Thoracic aorta (tissue), 2 donors: ENCODE results near the gene REEP3. TPM values are rescaled to one million over a fixed set of nuclear protein-coding genes. Genes with fewer than 3 reads are reported as not detected.

Source experiments
- ATAC-seq: fragments of 150-250 bp; one replicate; pipeline ENCODE4 v1.8.0; 2017; ENCODE audit warnings: low read depth; ENCODE audit not compliant: insufficient number of reproducible peaks, low FRiP score
- DNase-seq: peaks from one replicate; pipeline ENCODE4 v3.0.0-alpha.2; 2020; ENCODE audit warnings: low spot score
- H3K27ac ChIP-seq, 2 donors: fragments of 200-600 bp; sonication (generic); 1 replicate in 1 of 2; 2 replicates in 1 of 2; pipeline ENCODE4 v1.5.1; 2016; ENCODE audit warnings: mild to moderate bottlenecking in 2 of 2, moderate library complexity in 2 of 2
- H3K27me3 ChIP-seq: fragments of 200-600 bp; sonication (generic); replicated peaks from 2 replicates; pipeline ENCODE4 v1.6.0; 2016; ENCODE audit warnings: mild to moderate bottlenecking; ENCODE audit not compliant: insufficient read depth
- H3K36me3 ChIP-seq: fragments of 200-600 bp; sonication (generic); one replicate; pipeline ENCODE4 v1.5.1; 2016
- H3K4me1 ChIP-seq, 2 donors: fragments of 200-600 bp; sonication (generic); 1 replicate in 1 of 2; 2 replicates in 1 of 2; pipeline versions ENCODE4 v1.5.1 to v1.6.0; 2016; ENCODE audit warnings: low read depth in 2 of 2, mild to moderate bottlenecking in 1 of 2; ENCODE audit not compliant: control insufficient read depth in 1 of 2
- H3K4me3 ChIP-seq: fragments of 200-600 bp; sonication (generic); 2 replicates; pipeline ENCODE4 v1.5.1; 2016; ENCODE audit warnings: mild to moderate bottlenecking
- H3K9me3 ChIP-seq: fragments of 200-600 bp; sonication (generic); 2 replicates; pipeline ENCODE4 v1.5.1; 2016
- CTCF ChIP-seq: fragments of 200-600 bp; sonication (generic); IDR thresholded peaks from one replicate; pipeline ENCODE4 v1.5.1; 2019; ENCODE audit warnings: antibody characterized with exemption
- total RNA-seq, 2 donors: library from RNA; depleted of rRNA; stranded (reverse); fragments of >200 nt; gene quantifications; one replicate each; pipeline versions ENCODE4 v1.1.0 to v1.2.3, GENCODE V29; 2016

REEP3 gene
- 10 to 100 TPM; 75.0 to 91.6 TPM for total RNA-seq

GRCh38 chr10:63520500-63521415 is at the start of gene REEP3:
REEP3 (plus strand) TSS chr10:63521401; CDS start chr10:63521546, 145 bp downstream.
- H3K27ac ChIP-seq, result peak within 1 kb of the TSS; percentile 96 to 97
- H3K4me3 ChIP-seq, result peak within 1 kb of the TSS; percentile 83
- no peak for TF ChIP-seq CTCF
- no peaks in the 10 kb centered on the region for H3K36me3 ChIP-seq
- no peaks in the 10 kb centered on the region for H3K27me3 ChIP-seq
- no peaks in the 10 kb centered on the region for H3K9me3 ChIP-seq
- peak; percentile 67 for ATAC-seq
- no peak for DNase-seq
- peaks cover 27 to 75% of the 10 kb centered on the region in 2 donors for H3K4me1 ChIP-seq

- H3K4me3 ChIP-seq, result no peak overlapping the region
- H3K27me3 ChIP-seq, result no peaks in the 10 kb centered on the region
- no peak for DNase-seq
- no peak for TF ChIP-seq CTCF
- H3K9me3 ChIP-seq, result no peaks in the 10 kb centered on the region
- ATAC-seq, result no peak
- H3K27ac ChIP-seq, result no peak overlapping the region
- H3K36me3 ChIP-seq, result no peaks in the 10 kb centered on the region
- peaks cover 8 to 12% of the 10 kb centered on the region in 2 donors for H3K4me1 ChIP-seq
These were observed 46.7 kb upstream of the REEP3 start for GRCh38 chr10:63474488-63474887.

GRCh38 chr10:63477927-63478326 is 43.3 kb upstream of the REEP3 start:
- Histone ChIP-seq H3K9me3 (no peaks in the 10 kb centered on the region), H3K27me3 (no peaks in the 10 kb centered on the region), H3K27ac (no peak overlapping the region), H3K4me1 (peaks cover 3 to 7% of the 10 kb centered on the region in 2 donors), H3K36me3 (no peaks in the 10 kb centered on the region), H3K4me3 (no peak overlapping the region)
- no peak for DNase-seq
- no peak for TF ChIP-seq CTCF
- ATAC-seq, result no peak

DNA sequence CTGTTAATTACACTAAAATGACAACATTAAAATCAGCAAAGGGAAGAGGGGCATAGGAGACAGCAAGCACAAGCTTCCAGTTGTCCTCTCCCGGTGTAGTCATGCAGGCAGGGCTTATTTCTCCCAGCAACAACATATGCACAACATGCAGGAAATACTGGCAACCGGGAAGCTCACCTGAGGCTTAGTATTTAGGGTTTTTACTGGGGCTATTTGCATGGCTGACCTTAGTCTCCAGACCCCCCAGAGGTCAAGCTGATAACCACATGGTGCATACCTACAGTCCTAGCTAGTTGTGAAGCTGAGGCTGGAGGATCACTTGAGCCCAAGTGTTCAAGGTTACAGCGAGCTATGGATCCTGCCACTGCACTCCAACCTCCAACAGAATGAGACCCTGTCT is 42.6 kb upstream of the REEP3 start:
- Histone ChIP-seq H3K27me3 (no peaks in the 10 kb centered on the region), H3K4me3 (no peak overlapping the region), H3K9me3 (no peaks in the 10 kb centered on the region), H3K27ac (no peak overlapping the region), H3K36me3 (no peaks in the 10 kb centered on the region), H3K4me1 (peaks cover 3 to 7% of the 10 kb centered on the region in 2 donors)
- TF ChIP-seq CTCF, result no peak
- DNase-seq, result no peak
- no peak for ATAC-seq

DNA sequence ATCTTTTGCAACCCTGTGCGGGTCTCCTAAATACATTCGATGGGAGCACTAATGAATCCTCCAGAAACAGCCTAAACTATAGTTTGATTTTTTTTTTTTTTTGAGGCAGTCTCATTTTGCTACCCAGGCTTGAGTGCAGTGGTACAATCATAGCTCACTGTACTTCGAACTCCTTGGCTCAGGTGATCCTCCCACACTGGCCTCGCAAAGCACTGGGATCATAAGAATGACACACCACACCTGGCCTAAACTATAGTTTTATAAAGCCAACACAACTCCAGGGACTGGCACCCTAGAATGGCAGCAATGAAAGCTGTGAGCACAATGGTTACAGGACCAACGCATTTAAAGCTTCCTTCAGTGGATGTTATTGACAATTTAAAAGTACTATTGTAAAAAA is 41.0 kb upstream of the REEP3 start:
- peaks cover 4 to 7% of the 10 kb centered on the region in 2 donors for H3K4me1 ChIP-seq
- H3K27me3 ChIP-seq, result no peaks in the 10 kb centered on the region
- no peak for ATAC-seq
- no peaks in the 10 kb centered on the region for H3K36me3 ChIP-seq
- no peaks in the 10 kb centered on the region for H3K9me3 ChIP-seq
- H3K27ac ChIP-seq, result no peak overlapping the region
- TF ChIP-seq CTCF, result no peak
- no peak for DNase-seq
- H3K4me3 ChIP-seq, result no peak overlapping the region
